Keratinocyte (primary cell): ENCODE measurements around the gene MTA3.

Source experiments
- EZH2 ChIP-seq: IDR thresholded peaks from one replicate; pipeline ENCODE4 v1.6.1; 2012; ENCODE audit warnings: inconsistent platforms, mild to moderate bottlenecking, low read length, moderate library complexity
- TF ChIP-seq, protein P1 (sequence below), 3 experiments: IDR thresholded peaks in 1 of 3; conservative IDR thresholded peaks in 1 of 3; optimal IDR thresholded peaks in 1 of 3; 2 replicates in 2 of 3; 3 replicates in 1 of 3; pipeline versions ENCODE3 to v1.5.1; 2011; ENCODE audit warnings: low read length in 3 of 3, mild to moderate bottlenecking in 3 of 3, moderate library complexity in 2 of 3, control low read depth in 1 of 3, inconsistent platforms in 1 of 3; ENCODE audit not compliant: insufficient read depth in 2 of 3; ENCODE audit errors: extremely low read depth in 1 of 3

DNA sequence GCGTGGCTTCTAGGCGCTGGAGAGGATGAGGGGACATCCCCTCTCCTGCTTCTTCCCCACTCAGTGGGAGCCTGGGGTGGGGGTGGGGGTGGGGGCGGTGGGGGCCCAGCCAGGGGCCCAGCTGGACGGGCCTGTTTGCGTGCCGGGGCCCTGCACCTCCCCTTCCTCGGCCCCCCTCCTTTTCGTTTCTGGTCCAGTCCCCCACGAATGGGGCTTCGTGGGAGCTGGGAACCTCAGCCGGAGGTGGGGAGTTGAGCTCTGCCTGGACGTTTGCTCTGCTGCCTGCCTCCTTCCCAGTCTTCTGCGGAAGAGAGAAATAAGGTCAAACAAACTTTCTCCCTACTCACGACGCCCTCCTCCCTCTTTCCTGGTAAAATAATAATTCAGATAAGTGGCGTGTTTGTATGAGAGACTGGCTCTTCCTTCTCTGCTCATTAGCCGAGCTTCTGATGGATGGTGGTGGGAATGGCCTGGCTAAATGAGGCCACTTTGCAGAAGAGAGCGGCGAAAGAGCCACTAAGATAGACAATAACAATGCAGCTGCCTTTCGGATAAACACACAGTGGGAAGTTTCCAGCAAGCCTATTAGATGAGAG, 782 bp downstream of the MTA3 start:
- TF ChIP-seq, protein P1, sequence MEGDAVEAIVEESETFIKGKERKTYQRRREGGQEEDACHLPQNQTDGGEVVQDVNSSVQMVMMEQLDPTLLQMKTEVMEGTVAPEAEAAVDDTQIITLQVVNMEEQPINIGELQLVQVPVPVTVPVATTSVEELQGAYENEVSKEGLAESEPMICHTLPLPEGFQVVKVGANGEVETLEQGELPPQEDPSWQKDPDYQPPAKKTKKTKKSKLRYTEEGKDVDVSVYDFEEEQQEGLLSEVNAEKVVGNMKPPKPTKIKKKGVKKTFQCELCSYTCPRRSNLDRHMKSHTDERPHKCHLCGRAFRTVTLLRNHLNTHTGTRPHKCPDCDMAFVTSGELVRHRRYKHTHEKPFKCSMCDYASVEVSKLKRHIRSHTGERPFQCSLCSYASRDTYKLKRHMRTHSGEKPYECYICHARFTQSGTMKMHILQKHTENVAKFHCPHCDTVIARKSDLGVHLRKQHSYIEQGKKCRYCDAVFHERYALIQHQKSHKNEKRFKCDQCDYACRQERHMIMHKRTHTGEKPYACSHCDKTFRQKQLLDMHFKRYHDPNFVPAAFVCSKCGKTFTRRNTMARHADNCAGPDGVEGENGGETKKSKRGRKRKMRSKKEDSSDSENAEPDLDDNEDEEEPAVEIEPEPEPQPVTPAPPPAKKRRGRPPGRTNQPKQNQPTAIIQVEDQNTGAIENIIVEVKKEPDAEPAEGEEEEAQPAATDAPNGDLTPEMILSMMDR (optimal IDR thresholded peaks at IDR 0.05 in 1 of 3, IDR thresholded peaks at IDR 0.05 in 1 of 3, conservative IDR thresholded peaks at IDR 0.05 in 1 of 3; ENCODE audit: extremely low read depth in 1 of 3, insufficient read depth in 2 of 3, low read length in 3 of 3): no peak
- TF ChIP-seq EZH2: no peak
